SK-N-SH (cell line): ENCODE measurements around the gene NPIPB4.
"Not testable (repeated sequence)": the region's sequence is repeated elsewhere in the genome, so short reads cannot be mapped to it uniquely, and the experiment has no call there.

Experiments
- RFX5 ChIP-seq: IDR thresholded peaks from 2 replicates; pipeline ENCODE4 v1.6.1; 2012; ENCODE audit warnings: mild to moderate bottlenecking, improper control_type of control experiment, low read length
- TF ChIP-seq, protein P1 (sequence below): fragments of 200-600 bp; sonication (generic); IDR thresholded peaks from 2 replicates; pipeline ENCODE4 v1.6.1; 2017; ENCODE audit warnings: antibody characterized with exemption, mild to moderate bottlenecking, moderate library complexity

DNA sequence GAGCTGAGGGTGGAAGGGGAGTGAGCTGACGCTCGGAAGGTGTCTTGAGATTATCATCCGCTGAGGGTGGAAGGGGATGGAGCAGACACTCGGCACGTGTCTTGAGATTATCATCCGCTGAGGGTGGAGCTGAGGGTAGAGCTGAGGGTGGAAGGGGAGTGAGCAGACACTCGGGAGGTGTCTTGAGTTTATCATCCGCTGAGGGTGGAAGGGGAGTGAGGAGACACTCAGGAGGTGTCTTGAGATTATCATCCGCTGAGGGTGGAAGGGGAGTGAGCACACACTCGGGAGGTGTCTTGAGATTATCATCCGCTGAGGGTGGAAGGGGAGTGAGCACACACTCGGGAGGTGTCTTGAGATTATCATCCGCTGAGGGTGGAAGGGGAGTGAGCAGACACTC, 20.4 kb downstream of the NPIPB4 start:
- TF ChIP-seq, protein P1, sequence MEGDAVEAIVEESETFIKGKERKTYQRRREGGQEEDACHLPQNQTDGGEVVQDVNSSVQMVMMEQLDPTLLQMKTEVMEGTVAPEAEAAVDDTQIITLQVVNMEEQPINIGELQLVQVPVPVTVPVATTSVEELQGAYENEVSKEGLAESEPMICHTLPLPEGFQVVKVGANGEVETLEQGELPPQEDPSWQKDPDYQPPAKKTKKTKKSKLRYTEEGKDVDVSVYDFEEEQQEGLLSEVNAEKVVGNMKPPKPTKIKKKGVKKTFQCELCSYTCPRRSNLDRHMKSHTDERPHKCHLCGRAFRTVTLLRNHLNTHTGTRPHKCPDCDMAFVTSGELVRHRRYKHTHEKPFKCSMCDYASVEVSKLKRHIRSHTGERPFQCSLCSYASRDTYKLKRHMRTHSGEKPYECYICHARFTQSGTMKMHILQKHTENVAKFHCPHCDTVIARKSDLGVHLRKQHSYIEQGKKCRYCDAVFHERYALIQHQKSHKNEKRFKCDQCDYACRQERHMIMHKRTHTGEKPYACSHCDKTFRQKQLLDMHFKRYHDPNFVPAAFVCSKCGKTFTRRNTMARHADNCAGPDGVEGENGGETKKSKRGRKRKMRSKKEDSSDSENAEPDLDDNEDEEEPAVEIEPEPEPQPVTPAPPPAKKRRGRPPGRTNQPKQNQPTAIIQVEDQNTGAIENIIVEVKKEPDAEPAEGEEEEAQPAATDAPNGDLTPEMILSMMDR: not testable (repeated sequence)
- not testable (repeated sequence) for TF ChIP-seq RFX5
